Activated naive CD8-positive, alpha-beta T cell treated with anti-CD3 and anti-CD28 coated beads, Interleukin-2, amount 50 U/mL, for 16 hours (primary cell): ENCODE measurements around the gene UBQLN4.

Experiments
- DNase-seq: peaks from one replicate; pipeline ENCODE4 v3.0.0-alpha.2; 2020; ENCODE audit warnings: low read depth, low spot score

The UBQLN4 gene

DNA sequence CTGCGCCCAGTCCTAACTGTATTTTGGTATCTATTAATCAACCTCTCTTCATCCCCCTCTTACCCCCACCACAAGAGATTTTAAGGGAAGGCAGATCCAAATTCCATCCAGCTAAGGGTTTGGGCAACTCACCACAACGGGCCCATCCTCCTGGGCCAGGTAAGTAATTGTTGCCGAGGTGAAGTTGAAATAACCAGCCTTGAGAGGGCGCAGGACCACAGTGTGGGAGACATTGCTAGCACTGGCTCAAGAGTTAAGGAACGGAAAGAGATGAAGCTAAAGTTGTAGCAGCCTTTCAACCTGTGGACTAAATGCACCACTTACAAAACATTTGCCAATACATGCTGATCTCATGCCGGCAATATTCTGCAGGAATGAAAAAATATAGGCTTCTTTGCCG is 38.8 kb downstream of the UBQLN4 start:
- DNase-seq: no peak

DNA sequence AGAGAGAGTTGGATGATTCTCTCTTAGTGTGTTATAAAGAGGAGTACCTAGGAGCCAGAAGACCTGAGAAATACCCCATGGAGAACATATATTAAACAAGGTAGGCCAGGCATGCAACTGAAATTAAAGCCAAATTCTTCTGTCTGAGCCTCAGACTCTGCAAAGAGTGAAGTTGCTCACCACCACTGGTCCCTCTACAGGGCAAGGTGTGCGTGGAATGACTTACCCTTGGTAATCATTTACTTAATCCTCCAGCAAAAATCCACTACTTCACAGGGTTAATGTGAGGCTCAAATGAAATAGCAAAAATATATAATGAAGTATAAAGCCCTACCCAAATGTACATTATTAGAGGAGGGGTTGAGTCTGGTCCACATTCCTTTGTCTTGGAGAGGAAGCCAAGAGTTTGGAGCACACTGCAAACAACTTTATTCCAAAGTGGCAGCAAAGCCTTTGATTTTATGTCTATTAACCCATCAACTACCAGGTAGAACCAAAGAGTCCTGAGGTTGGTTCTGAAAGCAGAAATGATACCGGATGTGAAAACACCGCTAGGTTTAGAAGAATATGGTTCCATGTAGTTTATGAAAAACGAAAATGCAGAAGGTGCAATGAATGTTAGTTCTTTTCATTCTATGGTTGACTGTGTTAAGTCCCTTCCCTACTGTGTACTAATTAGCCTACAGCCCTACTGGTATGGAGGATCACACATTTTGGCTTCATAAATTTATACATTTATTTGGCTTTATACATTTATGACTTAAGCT is 41.4 kb downstream of the UBQLN4 start:
- no peak for DNase-seq

DNA sequence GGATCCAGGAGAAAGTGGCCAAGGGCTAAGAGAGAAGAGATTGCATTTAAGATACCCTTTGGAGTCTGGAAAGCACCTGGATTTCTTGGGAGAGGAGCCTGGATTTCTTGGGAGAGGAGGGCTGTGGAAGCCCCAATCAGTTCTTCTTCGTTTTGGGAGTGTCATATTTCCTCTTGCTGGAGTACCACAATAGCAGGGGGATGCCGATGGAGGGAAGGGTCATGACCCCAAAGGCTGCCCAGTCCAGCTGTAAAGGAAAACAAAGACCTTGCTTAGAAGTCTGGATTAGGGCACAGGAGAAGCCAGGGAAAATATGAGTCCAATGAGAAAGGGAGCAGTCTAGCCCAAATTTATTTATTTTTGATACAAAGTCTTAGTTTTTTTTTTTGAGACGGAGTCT is 44.2 kb downstream of the UBQLN4 start:
- no peak for DNase-seq

DNA sequence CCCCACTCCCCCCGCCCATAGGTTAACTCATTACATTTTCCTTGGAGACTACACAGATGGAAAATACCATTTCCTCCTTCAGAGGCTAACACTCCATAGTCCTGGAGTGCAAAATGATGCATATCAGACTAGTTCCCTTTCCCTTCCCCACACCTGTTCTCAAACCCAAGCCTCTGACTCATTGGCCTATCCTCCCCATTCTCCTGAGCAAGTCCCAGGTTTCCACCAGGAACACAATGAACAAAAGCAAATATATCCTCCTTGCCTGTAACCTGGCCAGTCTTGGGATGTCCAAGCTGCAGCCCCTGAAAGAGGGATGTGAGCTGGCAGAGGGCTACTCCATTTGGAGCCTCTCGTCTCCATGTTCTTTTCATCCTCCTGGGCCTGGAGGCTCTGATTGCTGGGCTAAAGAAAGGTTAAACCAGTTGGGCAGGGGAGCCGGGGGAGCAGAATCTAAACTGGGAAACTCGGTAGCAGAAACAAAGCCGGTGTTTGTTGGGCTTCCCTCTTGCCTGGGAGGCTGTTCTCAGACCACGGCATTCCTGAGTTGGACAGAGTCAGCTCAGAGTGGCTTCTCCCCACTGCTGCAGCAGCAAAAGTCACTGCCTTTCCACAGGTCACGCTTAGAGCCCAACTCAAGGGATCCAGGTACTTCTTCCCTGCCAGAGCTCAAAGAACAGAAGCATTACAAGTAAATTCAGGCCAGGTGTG is 46.8 kb downstream of the UBQLN4 start:
- no peak for DNase-seq

DNA sequence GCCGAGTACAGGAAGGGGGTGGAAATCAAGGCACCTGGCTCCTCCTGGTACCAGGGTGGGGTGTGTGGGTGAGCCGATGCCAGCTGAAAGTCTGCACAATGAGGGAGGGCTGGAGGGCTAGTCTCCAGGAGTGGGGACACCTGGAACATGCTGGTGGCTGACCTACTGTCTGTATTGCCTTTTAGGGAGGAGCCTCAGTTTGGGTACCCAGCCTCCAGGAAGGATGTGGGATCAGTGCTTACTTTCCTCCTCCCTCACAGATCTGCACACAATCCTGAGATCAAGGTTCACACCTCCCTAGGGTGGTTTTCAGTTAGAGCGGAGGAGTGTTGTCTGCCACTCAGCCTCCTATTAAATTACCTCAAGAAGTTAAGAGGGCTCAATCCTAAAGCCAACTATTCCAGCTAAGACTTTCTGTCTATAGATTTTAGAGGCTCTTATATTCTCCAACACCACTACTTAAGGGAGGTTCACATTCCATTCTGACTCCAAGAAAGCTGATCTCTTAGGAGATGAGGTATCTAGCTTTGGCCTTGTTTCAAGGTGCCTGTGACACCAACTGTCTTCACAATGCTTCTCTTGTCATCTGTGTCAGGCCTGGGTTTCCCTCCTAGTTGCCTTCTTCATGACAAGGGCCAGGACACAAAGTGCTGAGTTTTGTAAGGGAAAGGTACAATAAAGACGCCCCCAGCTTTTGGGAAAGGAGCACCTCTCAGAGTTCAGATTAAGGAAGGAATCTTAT is 48.6 kb downstream of the UBQLN4 start:
- no peak for DNase-seq

DNA sequence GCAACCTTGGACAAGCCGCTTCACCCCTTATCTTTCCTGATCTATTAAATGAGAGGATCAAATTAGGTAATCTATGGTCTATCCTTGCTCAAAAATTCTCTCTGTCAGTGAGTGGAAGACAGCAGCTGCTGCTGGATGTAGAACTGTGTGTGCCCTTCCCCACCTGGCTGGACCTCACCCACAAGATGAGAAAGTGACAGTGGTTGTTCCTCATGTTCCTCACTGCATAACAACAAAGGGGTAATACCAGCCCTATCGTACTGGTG is 49.7 kb downstream of the UBQLN4 start:
- DNase-seq: no peak

DNA sequence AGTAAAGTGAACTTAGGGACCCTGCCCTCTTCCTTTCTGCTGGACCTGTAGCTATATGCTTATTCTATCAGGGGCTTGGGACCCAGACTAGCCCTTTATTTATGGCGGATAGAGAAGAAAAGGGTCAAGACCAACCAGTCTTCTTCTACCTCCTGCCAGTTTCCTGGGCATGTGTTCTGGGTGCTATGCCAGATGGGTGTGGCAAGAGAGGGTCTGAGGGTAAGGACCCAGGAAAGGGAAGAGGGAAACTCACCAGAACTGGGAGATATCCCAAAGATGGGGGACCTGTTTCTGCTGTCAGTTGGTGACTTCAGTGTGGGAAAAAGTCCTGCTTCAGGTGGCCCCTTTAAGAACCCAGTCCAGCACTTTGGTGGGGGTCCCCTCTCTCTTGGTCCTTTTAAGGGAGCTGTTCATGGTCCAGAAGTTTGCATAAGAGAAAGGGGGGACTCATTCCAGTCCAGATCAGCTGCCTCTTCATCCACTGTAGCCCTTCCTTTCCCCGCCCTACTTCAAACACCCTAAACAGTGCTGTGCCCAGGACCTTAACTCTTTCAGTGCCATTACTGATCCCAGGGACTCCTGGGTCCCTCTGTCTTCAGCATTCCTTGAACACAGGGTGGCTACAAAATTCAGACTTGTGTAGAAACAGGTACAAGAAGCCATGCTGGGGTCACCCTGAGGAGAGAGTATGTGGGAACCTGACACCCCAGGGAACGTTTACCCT is 51.2 kb downstream of the UBQLN4 start:
- no peak for DNase-seq

DNA sequence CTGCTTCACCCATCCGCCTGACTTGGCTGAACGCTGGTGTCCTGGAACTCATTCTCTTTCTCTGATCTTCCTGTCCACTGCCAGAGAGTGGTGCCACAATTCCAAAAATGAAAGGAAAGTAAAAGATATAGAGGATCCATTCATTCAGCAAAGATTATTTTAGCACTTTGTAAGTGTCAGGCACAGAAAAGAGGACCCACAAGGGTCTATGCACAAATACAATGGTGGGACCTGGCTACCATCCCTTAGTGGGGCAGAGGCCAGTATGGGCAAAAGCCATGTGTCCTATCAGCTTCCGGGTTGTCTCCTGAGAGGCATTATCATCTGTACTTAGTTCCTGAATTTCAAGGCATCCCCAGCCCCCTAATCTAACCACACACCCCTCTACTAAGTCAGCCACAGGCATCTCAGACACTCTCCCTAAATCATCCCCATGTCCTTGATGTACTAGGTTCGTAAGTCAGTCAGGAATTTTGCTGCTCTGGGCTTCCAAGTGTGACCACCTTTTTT is 51.9 kb downstream of the UBQLN4 start:
- no peak for DNase-seq

DNA sequence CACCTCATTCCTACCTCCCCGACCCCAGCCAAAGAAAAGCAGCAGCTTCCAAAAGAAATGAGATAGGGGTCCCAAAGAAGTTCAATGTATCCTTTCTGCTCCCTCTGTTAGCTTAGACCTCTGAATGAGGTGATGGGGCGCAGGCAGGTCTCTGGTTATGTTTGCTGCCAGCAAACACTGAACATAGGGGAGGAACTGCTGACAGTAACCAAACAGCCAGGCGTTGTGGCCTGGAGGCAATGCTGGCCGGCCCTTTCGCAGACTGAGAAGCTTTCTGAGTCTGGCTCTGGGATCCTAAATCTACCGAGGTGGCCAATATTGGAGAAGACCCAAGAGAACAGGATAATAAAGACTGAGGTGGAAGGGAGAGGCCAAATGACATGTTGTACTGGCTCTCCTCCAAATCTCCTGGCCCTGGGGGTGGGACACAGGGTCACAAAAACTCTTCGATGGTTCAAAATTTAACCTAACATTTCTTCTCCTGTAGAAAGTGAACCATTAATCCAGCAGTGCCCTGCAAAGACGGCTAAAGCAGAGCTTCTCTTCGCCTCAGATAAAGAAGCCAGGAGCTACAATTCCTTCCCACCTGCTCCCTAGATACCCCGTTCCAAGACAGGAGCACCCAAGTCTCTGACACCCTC is 52.5 kb downstream of the UBQLN4 start:
- DNase-seq: no peak

DNA sequence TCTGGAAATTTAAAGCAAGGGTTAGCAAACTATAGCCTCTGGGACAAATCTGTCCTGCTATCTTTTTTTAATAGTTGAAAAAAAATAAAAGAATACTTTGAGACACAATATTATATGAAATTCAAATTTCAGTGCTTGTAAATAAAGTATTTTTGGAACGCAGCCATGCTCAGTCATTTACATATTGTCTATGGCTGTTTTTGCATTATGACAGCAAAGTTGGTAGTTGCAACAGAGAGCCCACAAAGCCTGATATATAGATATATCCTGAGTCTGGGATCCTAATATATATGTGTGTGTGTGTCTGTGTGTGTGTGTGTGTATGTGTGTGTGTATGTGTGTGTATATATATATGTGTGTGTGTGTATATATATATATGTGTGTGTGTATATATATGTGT is 53.6 kb downstream of the UBQLN4 start:
- no peak for DNase-seq

DNA sequence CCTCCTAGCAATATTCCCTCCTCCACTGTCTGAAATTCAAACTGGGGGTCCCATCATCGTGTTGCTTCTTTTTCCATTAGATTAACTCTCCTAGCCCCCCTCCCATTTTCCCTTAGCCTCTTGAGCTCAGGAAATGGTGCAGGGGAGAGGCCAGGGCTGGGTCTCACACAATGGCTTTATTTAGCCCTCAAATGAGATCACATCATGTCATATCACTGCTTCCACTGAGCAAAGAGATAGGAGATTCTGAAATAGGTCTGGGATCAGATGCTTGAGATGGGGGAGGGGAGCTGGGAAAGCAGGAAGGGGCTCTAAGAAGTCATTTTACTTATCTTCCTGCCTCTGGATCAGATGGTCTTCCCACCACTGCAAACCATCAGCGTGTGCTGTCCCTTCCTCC is 57.4 kb downstream of the UBQLN4 start:
- no peak for DNase-seq

DNA sequence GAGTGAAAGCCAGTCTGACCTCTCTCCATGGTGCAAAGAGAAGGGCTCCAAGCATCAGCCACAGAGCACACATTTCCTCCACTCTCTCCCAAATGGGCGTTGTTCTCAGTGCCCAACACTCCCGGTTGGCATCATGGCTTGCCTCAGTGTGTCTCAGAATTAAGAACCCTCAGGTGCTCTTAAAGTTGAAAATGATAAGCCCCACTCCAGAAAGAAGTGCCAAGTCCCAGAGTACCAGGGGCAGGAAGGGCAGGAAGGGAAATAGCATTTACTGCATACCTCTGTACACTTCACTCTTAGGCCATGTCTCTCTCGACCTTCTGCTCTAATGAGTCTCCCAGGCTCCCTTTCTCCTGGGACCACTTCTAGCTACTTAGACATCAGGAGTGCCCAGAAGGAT is 60.0 kb downstream of the UBQLN4 start:
- no peak for DNase-seq

DNA sequence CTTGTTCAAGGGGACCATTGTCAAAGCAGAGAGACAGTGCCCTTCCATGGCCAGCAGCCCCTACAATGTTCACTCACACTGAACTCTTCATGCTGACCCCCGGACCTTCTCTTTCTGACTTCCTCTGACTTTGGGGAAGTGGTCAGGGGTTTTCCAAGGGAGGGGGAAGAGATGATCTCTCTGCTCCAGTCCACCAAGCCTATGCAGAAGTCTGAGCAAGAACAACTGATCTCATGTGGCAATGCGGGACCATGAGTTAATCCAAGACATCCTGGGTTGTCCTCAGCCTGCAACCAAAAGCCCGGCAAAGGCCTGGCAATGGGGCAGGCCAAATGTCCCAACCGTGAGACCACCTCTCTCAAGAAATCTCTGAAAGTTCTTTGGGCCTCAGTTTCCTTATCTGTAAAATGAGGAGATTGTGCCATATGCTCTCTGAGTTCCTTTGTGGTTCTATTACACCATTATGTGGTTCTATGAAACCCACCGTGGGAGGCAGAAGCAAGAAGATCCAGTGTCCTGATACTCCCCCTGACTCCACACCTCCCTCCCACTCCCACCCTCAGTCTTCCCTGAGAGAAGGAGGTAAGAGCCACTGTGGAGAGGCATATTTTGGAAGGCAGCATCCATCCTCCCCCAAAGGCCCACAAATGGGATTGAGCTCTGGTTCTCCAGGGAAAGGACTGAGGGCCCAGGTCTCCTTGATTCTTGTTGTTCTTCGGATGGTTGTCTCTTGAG is 63.4 kb downstream of the UBQLN4 start:
- no peak for DNase-seq

DNA sequence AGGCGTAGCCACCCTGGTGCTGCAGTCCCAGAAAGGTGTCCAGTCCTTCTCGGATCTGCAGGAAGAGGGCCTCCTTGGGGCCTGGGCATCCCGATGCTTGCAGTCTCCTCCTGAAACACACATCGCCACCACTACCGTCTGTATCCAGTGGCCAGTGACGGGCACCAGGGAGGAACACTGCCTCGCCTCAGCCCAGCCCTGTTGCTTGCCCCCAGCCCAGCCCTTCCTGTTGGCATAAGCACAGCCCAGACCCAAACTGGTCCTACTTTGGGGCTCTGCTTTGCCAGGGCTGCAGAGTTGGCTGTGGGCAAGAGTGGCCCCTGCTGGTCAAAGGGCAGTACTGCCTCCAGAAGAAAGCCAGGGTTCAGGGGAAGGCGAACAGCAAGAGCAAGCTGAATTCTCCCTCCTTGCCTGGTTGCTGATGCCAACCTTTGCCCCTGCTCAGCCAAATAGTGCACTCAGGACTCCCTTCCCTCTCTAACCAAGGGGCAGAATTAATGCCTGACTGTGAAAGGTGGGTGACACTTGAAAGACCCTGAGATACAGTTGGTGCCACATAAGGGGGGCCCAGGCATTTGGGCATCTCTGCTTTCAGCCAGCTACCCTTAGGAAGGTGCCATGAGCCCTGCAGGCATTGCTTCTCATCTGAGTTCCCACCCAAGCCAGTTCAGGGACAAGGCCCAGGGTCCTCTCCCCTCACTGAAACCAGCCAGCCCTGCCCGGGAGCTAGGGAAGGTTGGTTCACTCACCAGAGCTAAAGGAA is 64.2 kb downstream of the UBQLN4 start:
- peak; percentile 47 for DNase-seq
